ENCODE data around the gene MPRIP.

MPRIP gene

GRCh38 chr17:17220529-17220928, 178.3 kb downstream of the MPRIP start:
- POLR2A ChIA-PET, result no interaction called here

GRCh38 chr17:17221329-17221728, 179.1 kb downstream of the MPRIP start:
- no peak overlapping the region for H3K4me3 ChIP-seq (ENCODE audit: low read depth, low read length)
- DNase-seq (ENCODE audit: low read depth, low spot score), result no peak
- TF ChIP-seq CTCF (IDR thresholded peaks at IDR 0.05; ENCODE audit: insufficient read depth, low read length, missing control alignments), result no peak
- ChIA-PET POLR2A (no interaction called here), CTCF (interaction anchor here (0.8 to 0.9 kb wide), 2 partner anchors 11 to 224 kb away, joined by 3 read pairs; no protein-coding TSS in a partner anchor)

More at GRCh38 chr17:17220529-17220928, 178.3 kb downstream of the MPRIP start:
- H3K4me3 ChIP-seq (ENCODE audit: low read depth, low read length), result no peak overlapping the region
- no peak for DNase-seq (ENCODE audit: low read depth, low spot score)
- no peak for TF ChIP-seq CTCF (IDR thresholded peaks at IDR 0.05; ENCODE audit: insufficient read depth, low read length, missing control alignments)
- CTCF ChIA-PET, result interaction anchor here (0.8 kb wide), 1 partner anchor 11 kb away, joined by 3 read pairs; no protein-coding TSS in a partner anchor

- DNase-seq (ENCODE audit: low read depth, low spot score), result no peak
- TF ChIP-seq CTCF (IDR thresholded peaks at IDR 0.05; ENCODE audit: insufficient read depth, low read length, missing control alignments), result no peak
- POLR2A ChIA-PET, result interaction anchor here (1.2 kb wide), 1 partner anchor 13 kb away, joined by 3 read pairs; the partner anchor contains the start of gene FLCN
- CTCF ChIA-PET, result interaction anchor here (0.7 to 1.3 kb wide), 2 partner anchors 15 to 232 kb away, joined by 3 read pairs; no protein-coding TSS in a partner anchor
- H3K4me3 ChIP-seq (ENCODE audit: low read depth, low read length), result no peak overlapping the region
Observed at GRCh38 chr17:17223736-17224135, 181.5 kb downstream of the MPRIP start.

GRCh38 chr17:17224137-17224536, 181.9 kb downstream of the MPRIP start:
- no peak for TF ChIP-seq CTCF (IDR thresholded peaks at IDR 0.05; ENCODE audit: insufficient read depth, low read length, missing control alignments)
- ChIA-PET POLR2A (interaction anchor here (0.7 kb wide), 1 partner anchor 14 kb away, joined by 4 read pairs; no protein-coding TSS in a partner anchor), CTCF (interaction anchor here (0.7 kb wide), 1 partner anchor 15 kb away, joined by 3 read pairs; no protein-coding TSS in a partner anchor)
- no peak overlapping the region for H3K4me3 ChIP-seq (ENCODE audit: low read depth, low read length)
- no peak for DNase-seq (ENCODE audit: low read depth, low spot score)

GRCh38 chr17:17225901-17226300, 183.6 kb downstream of the MPRIP start:
- DNase-seq (ENCODE audit: low read depth, low spot score), result no peak
- no peak for TF ChIP-seq CTCF (IDR thresholded peaks at IDR 0.05; ENCODE audit: insufficient read depth, low read length, missing control alignments)
- ChIA-PET POLR2A (no interaction called here), CTCF (interaction anchor here (1.6 kb wide), 1 partner anchor 234 kb away, joined by 3 read pairs; no protein-coding TSS in a partner anchor)
- H3K4me3 ChIP-seq (ENCODE audit: low read depth, low read length), result no peak overlapping the region

GRCh38 chr17:17226451-17227265, 184.4 kb downstream of the MPRIP start:
- H3K4me3 ChIP-seq (ENCODE audit: low read depth, low read length), result no peak overlapping the region
- no peak for DNase-seq (ENCODE audit: low read depth, low spot score)
- CTCF ChIA-PET, result interaction anchor here (0.7 to 1.6 kb wide), 3 partner anchors 9 to 235 kb away, joined by 3 read pairs; no protein-coding TSS in a partner anchor
- POLR2A ChIA-PET, result no interaction called here
- TF ChIP-seq CTCF (IDR thresholded peaks at IDR 0.05; ENCODE audit: insufficient read depth, low read length, missing control alignments), result no peak

Data from AG04449 (cell line).